Colonic mucosa (tissue), 4 donors: ENCODE data around the gene CADPS2. TPM values are rescaled to one million over a fixed set of nuclear protein-coding genes. Genes with fewer than 3 reads are reported as not detected.

Experiments
- DNase-seq: peaks from one replicate; pipeline ENCODE4 v3.0.0-alpha.2; 2020
- H3K27ac ChIP-seq: fragments of 200-600 bp; one replicate; pipeline ENCODE4 v1.8.0; 2021
- H3K27me3 ChIP-seq: fragments of 200-600 bp; one replicate; pipeline ENCODE4 v1.8.0; 2021
- H3K36me3 ChIP-seq: fragments of 200-600 bp; one replicate; pipeline ENCODE4 v1.8.0; 2021
- H3K4me1 ChIP-seq: fragments of 200-600 bp; one replicate; pipeline ENCODE4 v1.8.0; 2021; ENCODE audit warnings: mild to moderate bottlenecking
- H3K4me3 ChIP-seq: fragments of 200-600 bp; one replicate; pipeline ENCODE4 v1.8.0; 2021
- H3K9ac ChIP-seq, 2 donors: one replicate each; pipeline ENCODE4 v1.7.0; 2013; ENCODE audit warnings: control low read depth in 2 of 2, low read depth in 2 of 2, low read length in 2 of 2
- H3K9me3 ChIP-seq: fragments of 200-600 bp; one replicate; pipeline ENCODE4 v1.8.0; 2021
- CTCF ChIP-seq: fragments of 200-600 bp; IDR thresholded peaks from one replicate; pipeline ENCODE4 v1.8.0; 2022; ENCODE audit warnings: antibody characterized with exemption, mild to moderate bottlenecking
- intact Hi-C: fragments of 100-400 bp; cut with DNase I; formaldehyde crosslinking; loops from one replicate; pipeline ENCODE4 v1.14.1; 2022
- total RNA-seq, 2 donors: library from RNA; stranded (reverse); fragmentation: NEBNext Ultra II Directional in 1 of 2; extraction: Animal tissue kit (Norgen Biotek cat#: 25700) in 1 of 2; gene quantifications; one replicate each; pipeline ENCODE4 v1.2.1, GENCODE V29; 2021
- donor health status: healthy.
- donor health status: DM: no; HTN: no; CAD: no.
- donor health status: DM: no; HTN: no; CAD: no.

CADPS2 gene
- total RNA-seq, 2 donors from 2014 or later = 13.6 to 15.2 TPM

GRCh38 chr7:122790132-122790531 is 96.1 kb downstream of the CADPS2 start:
- Histone ChIP-seq H3K4me3 (no peak overlapping the region), H3K9ac (no peak overlapping the region), H3K27ac (no peak overlapping the region), H3K4me1 (no peaks in the 10 kb centered on the region), H3K9me3 (no peaks in the 10 kb centered on the region), H3K36me3 (no peaks in the 10 kb centered on the region), H3K27me3 (no peaks in the 10 kb centered on the region)
- no peak for TF ChIP-seq CTCF
- no peak for DNase-seq
- intact Hi-C loops = no loop called here

GRCh38 chr7:122789156-122789555 is 97.1 kb downstream of the CADPS2 start:
- no peaks in the 10 kb centered on the region for H3K4me1 ChIP-seq
- intact Hi-C loops = no loop called here
- H3K9me3 ChIP-seq = no peaks in the 10 kb centered on the region
- no peak overlapping the region for H3K27ac ChIP-seq
- H3K36me3 ChIP-seq = no peaks in the 10 kb centered on the region
- H3K9ac ChIP-seq = no peak overlapping the region
- no peaks in the 10 kb centered on the region for H3K27me3 ChIP-seq
- no peak for TF ChIP-seq CTCF
- H3K4me3 ChIP-seq = no peak overlapping the region
- DNase-seq = no peak

GRCh38 chr7:122770686-122771335 is 115.4 kb downstream of the CADPS2 start:
- no peak overlapping the region for H3K27ac ChIP-seq
- H3K9me3 ChIP-seq = no peaks in the 10 kb centered on the region
- H3K4me1 ChIP-seq = no peaks in the 10 kb centered on the region
- intact Hi-C loops = no loop called here
- no peak overlapping the region for H3K4me3 ChIP-seq
- no peaks in the 10 kb centered on the region for H3K36me3 ChIP-seq
- no peak overlapping the region for H3K9ac ChIP-seq
- no peak for DNase-seq
- TF ChIP-seq CTCF = no peak
- no peaks in the 10 kb centered on the region for H3K27me3 ChIP-seq

- no peak overlapping the region for H3K4me3 ChIP-seq
- no peaks in the 10 kb centered on the region for H3K4me1 ChIP-seq
- H3K27me3 ChIP-seq = no peaks in the 10 kb centered on the region
- no peaks in the 10 kb centered on the region for H3K36me3 ChIP-seq
- intact Hi-C loops = no loop called here
- H3K9ac ChIP-seq = no peak overlapping the region
- H3K9me3 ChIP-seq = no peaks in the 10 kb centered on the region
- TF ChIP-seq CTCF = no peak
- no peak overlapping the region for H3K27ac ChIP-seq
- no peak for DNase-seq
Observed at GRCh38 chr7:122768827-122769226, 117.4 kb downstream of the CADPS2 start.

- Histone ChIP-seq H3K9ac (no peak overlapping the region), H3K36me3 (no peaks in the 10 kb centered on the region), H3K27ac (no peak overlapping the region), H3K27me3 (no peaks in the 10 kb centered on the region), H3K4me3 (no peak overlapping the region), H3K9me3 (no peaks in the 10 kb centered on the region), H3K4me1 (no peaks in the 10 kb centered on the region)
- no peak for DNase-seq
- intact Hi-C loops = no loop called here
- no peak for TF ChIP-seq CTCF
Observed at GRCh38 chr7:122767339-122767738, 118.9 kb downstream of the CADPS2 start.
